Measurements from ENCODE around the gene MYOD1. TPM values are rescaled to one million over a fixed set of nuclear protein-coding genes. Genes with fewer than 3 reads are reported as not detected.

Gene MYOD1
- total RNA-seq, 4 donors from 2014 or later, result not detected

DNA sequence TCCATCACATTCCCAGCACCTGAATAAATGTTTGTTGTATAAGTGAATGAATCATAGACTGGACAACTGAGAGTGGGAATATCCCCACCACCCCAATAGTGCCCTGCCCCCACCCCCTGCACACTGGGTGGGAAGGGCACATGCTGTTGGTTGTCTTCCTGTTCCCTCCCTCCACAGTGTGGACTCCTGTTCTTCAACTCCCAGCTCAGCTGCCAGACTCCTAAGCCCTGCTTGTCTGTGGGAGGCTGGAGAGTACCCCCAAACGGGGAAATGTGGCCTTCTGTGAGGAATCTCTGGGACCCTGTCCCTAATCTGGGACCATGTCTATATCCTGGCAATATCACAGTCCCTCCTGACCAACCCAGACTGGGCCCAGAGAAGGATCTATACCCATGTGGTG lies 5.5 kb upstream of the MYOD1 start:
- no peak overlapping the region for H3K27ac ChIP-seq (replicated peaks in 1 of 4)
- TF ChIP-seq, protein P1, sequence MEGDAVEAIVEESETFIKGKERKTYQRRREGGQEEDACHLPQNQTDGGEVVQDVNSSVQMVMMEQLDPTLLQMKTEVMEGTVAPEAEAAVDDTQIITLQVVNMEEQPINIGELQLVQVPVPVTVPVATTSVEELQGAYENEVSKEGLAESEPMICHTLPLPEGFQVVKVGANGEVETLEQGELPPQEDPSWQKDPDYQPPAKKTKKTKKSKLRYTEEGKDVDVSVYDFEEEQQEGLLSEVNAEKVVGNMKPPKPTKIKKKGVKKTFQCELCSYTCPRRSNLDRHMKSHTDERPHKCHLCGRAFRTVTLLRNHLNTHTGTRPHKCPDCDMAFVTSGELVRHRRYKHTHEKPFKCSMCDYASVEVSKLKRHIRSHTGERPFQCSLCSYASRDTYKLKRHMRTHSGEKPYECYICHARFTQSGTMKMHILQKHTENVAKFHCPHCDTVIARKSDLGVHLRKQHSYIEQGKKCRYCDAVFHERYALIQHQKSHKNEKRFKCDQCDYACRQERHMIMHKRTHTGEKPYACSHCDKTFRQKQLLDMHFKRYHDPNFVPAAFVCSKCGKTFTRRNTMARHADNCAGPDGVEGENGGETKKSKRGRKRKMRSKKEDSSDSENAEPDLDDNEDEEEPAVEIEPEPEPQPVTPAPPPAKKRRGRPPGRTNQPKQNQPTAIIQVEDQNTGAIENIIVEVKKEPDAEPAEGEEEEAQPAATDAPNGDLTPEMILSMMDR (IDR thresholded peaks at IDR 0.05), result no peak
- no peak for TF ChIP-seq EP300 (IDR thresholded peaks at IDR 0.05)
- TF ChIP-seq POLR2A (IDR thresholded peaks at IDR 0.05; ENCODE audit: low read depth), result no peak
- TF ChIP-seq POLR2AphosphoS5 (IDR thresholded peaks at IDR 0.05), result no peak
- no peak for DNase-seq (ENCODE audit: extremely low spot score)
- intact Hi-C loops (cut with DNase I), result no loop called here
- H3K27me3 ChIP-seq, result peaks cover 0 to 89% (median 8%) of the 10 kb centered on the region in 4 donors
- H3K9me3 ChIP-seq, result no peaks in the 10 kb centered on the region
- peaks cover 0 to 2% (median 0%) of the 10 kb centered on the region in 4 donors for H3K4me1 ChIP-seq
- H3K4me3 ChIP-seq, result no peak overlapping the region
- 0% methylated on average over 1 of the region's 1 CpG for WGBS
- H3K36me3 ChIP-seq, result no peaks in the 10 kb centered on the region

DNA sequence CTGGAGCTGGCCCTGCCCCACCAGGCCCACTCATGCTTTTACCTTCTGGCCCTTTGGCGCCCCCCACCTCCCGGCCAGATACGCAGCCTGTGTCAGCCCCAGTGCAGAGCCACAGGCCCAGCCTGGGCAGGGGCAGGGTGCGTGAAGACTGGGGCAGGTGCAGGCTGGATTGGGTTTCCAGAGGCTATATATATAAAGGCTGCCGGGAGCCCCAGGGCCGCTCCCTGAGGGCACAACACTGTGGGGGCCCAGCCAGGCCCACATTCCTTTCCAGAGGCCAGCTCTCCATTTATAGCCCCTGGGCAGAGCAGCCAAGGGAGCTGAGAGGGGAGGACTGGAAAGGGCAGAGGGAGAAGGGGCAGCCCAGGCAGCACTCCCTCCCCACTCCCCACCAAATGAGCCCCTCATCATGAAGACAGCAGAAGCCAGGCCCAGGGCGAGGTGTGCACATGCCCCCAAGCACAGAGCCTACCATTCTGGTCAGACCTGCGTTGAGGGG lies 5.0 kb upstream of the MYOD1 start:
- no peak overlapping the region for H3K27ac ChIP-seq (replicated peaks in 1 of 4)
- WGBS, result 56% methylated on average over 6 of the region's 8 CpGs
- H3K27me3 ChIP-seq, result peaks cover 0 to 89% (median 12%) of the 10 kb centered on the region in 4 donors
- intact Hi-C loops (cut with DNase I), result no loop called here
- peaks cover 0 to 8% (median 5%) of the 10 kb centered on the region in 4 donors for H3K4me1 ChIP-seq
- H3K36me3 ChIP-seq, result no peaks in the 10 kb centered on the region
- no peaks in the 10 kb centered on the region for H3K9me3 ChIP-seq
- no peak for DNase-seq (ENCODE audit: extremely low spot score)
- H3K4me3 ChIP-seq, result no peak overlapping the region
- no peak for TF ChIP-seq EP300 (IDR thresholded peaks at IDR 0.05)
- TF ChIP-seq, protein P1 (IDR thresholded peaks at IDR 0.05), result no peak
- TF ChIP-seq POLR2AphosphoS5 (IDR thresholded peaks at IDR 0.05), result no peak
- no peak for TF ChIP-seq POLR2A (IDR thresholded peaks at IDR 0.05; ENCODE audit: low read depth)

- 82% methylated on average over 4 of the region's 4 CpGs for WGBS
- intact Hi-C loops (cut with DNase I), result no loop called here
Measured at GRCh38 chr11:17714870-17715269, 4.5 kb upstream of the MYOD1 start.

GRCh38 chr11:17716807-17717206 lies 2.6 kb upstream of the MYOD1 start:
- intact Hi-C loops (cut with DNase I), result no loop called here
- 68% methylated on average over 2 of the region's 2 CpGs for WGBS

More at GRCh38 chr11:17714870-17715269, 4.5 kb upstream of the MYOD1 start:
- TF ChIP-seq POLR2A (IDR thresholded peaks at IDR 0.05; ENCODE audit: low read depth) (no peak), POLR2AphosphoS5 (IDR thresholded peaks at IDR 0.05) (no peak), EP300 (IDR thresholded peaks at IDR 0.05) (no peak)
- Histone ChIP-seq H3K27ac (replicated peaks in 1 of 4) (no peak overlapping the region), H3K4me1 (peaks cover 0 to 12% (median 10%) of the 10 kb centered on the region in 4 donors), H3K36me3 (no peaks in the 10 kb centered on the region), H3K9me3 (no peaks in the 10 kb centered on the region), H3K27me3 (peaks cover under 1 to 89% (median 14%) of the 10 kb centered on the region in 4 donors), H3K4me3 (no peak overlapping the region)
- DNase-seq (ENCODE audit: extremely low spot score), result no peak

DNA sequence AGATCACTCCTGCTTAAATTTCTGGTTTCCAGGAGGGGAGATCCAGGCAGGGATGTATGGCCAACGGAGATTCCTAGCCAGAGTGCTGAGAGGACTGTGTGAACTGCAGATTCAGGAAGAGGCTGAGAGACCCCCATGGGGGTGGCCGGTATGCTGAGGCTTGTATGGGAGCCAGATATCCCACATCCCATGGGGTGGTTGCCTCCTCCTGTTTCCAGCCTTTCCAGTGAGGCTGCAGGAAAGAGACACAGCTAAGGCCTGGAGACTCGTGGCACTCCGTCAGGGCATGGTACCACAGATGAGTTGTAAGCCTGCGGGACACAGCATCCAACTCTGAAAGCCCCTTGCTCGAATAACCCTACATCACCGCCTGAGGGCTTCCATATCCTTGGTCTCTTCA lies 1.4 kb upstream of the MYOD1 start:
- H3K27ac ChIP-seq (replicated peaks in 1 of 4), result no peak overlapping the region
- peaks cover 3 to 94% (median 39%) of the 10 kb centered on the region in 4 donors for H3K27me3 ChIP-seq
- peaks cover 7 to 36% (median 33%) of the 10 kb centered on the region in 4 donors for H3K4me1 ChIP-seq
- TF ChIP-seq, protein P1 (IDR thresholded peaks at IDR 0.05), result no peak
- TF ChIP-seq POLR2A (IDR thresholded peaks at IDR 0.05; ENCODE audit: low read depth) (no peak), EP300 (IDR thresholded peaks at IDR 0.05) (no peak), POLR2AphosphoS5 (IDR thresholded peaks at IDR 0.05) (no peak)
- no peaks in the 10 kb centered on the region for H3K36me3 ChIP-seq
- H3K9me3 ChIP-seq, result no peaks in the 10 kb centered on the region
- intact Hi-C loops (cut with DNase I), result no loop called here
- WGBS, result 58% methylated on average over 7 of the region's 7 CpGs
- DNase-seq (ENCODE audit: extremely low spot score), result no peak
- H3K4me3 ChIP-seq, result no peak overlapping the region

More at GRCh38 chr11:17716807-17717206, 2.6 kb upstream of the MYOD1 start:
- Histone ChIP-seq H3K4me1 (peaks cover 7 to 32% (median 29%) of the 10 kb centered on the region in 4 donors), H3K27me3 (peaks cover 3 to 93% (median 33%) of the 10 kb centered on the region in 4 donors), H3K27ac (replicated peaks in 1 of 4) (no peak overlapping the region), H3K4me3 (no peak overlapping the region), H3K36me3 (no peaks in the 10 kb centered on the region), H3K9me3 (no peaks in the 10 kb centered on the region)
- DNase-seq (ENCODE audit: extremely low spot score), result no peak
- TF ChIP-seq POLR2AphosphoS5 (IDR thresholded peaks at IDR 0.05), result no peak
- TF ChIP-seq, protein P1 (IDR thresholded peaks at IDR 0.05), result no peak
- no peak for TF ChIP-seq EP300 (IDR thresholded peaks at IDR 0.05)
- no peak for TF ChIP-seq POLR2A (IDR thresholded peaks at IDR 0.05; ENCODE audit: low read depth)

Measured in esophagus muscularis mucosa (tissue), 4 donors.